Endothelial cell (in vitro differentiated cells): ENCODE data around the gene STX4. TPM values are rescaled to one million over a fixed set of nuclear protein-coding genes. Genes with fewer than 3 reads are reported as not detected.

Experiments used
- DNase-seq: peaks from one replicate; pipeline ENCODE4 v3.0.0; 2021; ENCODE audit warnings: low spot score
- H3K27ac Mint-ChIP-seq: one replicate; pipeline ENCODE4 v1.8.0; 2021; ENCODE audit warnings: mixed read lengths, inconsistent platforms; ENCODE audit not compliant: unreplicated experiment
- H3K27me3 Mint-ChIP-seq: one replicate; pipeline ENCODE4 v1.8.0; 2021; ENCODE audit warnings: mild to moderate bottlenecking, moderate library complexity, mixed read lengths, inconsistent platforms; ENCODE audit not compliant: unreplicated experiment
- H3K36me3 Mint-ChIP-seq: one replicate; pipeline ENCODE4 v1.8.0; 2021; ENCODE audit warnings: mild to moderate bottlenecking, low read depth, mixed read lengths, inconsistent platforms; ENCODE audit not compliant: unreplicated experiment
- H3K4me1 Mint-ChIP-seq: one replicate; pipeline ENCODE4 v1.8.0; 2021; ENCODE audit warnings: mild to moderate bottlenecking, mixed read lengths, inconsistent platforms; ENCODE audit not compliant: unreplicated experiment
- H3K4me3 Mint-ChIP-seq: one replicate; pipeline ENCODE4 v1.8.0; 2021; ENCODE audit warnings: mild to moderate bottlenecking, mixed read lengths, inconsistent platforms; ENCODE audit not compliant: unreplicated experiment
- H3K9me3 Mint-ChIP-seq: one replicate; pipeline ENCODE4 v1.8.0; 2021; ENCODE audit warnings: mixed read lengths, inconsistent platforms; ENCODE audit not compliant: unreplicated experiment
- total RNA-seq: library from RNA; stranded (reverse); fragmentation: NEBNext Ultra II Directional; extraction: Animal tissue kit (Norgen Biotek cat#: 25700); gene quantifications from one replicate; pipeline ENCODE4 v1.2.1, GENCODE V29; 2021; ENCODE audit not compliant: unreplicated experiment
- TF ChIP-seq, protein P1 (sequence below): fragments of 200-600 bp; sonication (generic); IDR thresholded peaks from one replicate; pipeline ENCODE4 v1.5.0; 2021; ENCODE audit warnings: antibody characterized with exemption; ENCODE audit not compliant: unreplicated experiment

STX4 gene
- total RNA-seq, 1 donor from 2014 or later, result 74.2 TPM

DNA sequence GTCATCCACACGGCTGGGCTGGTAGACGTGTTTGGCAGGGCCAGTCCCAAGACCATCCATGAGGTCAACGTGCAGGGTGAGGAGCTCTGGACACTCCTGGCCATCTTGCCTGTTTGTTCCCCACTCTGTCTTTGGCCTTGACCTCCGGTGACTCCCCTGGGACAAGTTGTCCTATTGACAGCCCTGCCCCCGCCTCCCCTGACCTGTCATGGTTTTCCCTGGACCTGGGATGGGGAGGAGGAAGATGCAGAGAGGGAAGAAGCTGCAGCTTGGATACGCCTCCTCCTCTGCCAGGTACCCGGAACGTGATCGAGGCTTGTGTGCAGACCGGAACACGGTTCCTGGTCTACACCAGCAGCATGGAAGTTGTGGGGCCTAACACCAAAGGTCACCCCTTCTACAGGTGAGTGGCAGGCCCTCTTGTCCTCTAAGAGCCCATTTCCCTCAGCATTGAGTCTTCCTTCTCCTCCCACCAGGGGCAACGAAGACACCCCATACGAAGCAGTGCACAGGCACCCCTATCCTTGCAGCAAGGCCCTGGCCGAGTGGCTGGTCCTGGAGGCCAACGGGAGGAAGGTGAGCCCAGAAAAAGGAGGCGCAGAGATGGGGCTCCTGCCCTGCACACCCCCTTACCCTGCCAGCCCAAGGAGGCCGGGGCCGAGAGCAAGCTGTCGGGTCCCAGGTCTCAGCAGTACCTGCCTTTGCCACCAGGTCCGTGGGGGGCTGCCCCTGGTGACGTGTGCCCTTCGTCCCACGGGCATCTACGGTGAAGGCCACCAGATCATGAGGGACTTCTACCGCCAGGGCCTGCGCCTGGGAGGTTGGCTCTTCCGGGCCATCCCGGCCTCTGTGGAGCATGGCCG, 47.0 kb upstream of the STX4 start:
- H3K4me3 Mint-ChIP-seq, result no peak overlapping the region
- H3K36me3 Mint-ChIP-seq, result peaks cover 9% of the 10 kb centered on the region
- no peaks in the 10 kb centered on the region for H3K9me3 Mint-ChIP-seq
- DNase-seq, result no peak
- H3K4me1 Mint-ChIP-seq, result no peaks in the 10 kb centered on the region
- TF ChIP-seq, protein P1, sequence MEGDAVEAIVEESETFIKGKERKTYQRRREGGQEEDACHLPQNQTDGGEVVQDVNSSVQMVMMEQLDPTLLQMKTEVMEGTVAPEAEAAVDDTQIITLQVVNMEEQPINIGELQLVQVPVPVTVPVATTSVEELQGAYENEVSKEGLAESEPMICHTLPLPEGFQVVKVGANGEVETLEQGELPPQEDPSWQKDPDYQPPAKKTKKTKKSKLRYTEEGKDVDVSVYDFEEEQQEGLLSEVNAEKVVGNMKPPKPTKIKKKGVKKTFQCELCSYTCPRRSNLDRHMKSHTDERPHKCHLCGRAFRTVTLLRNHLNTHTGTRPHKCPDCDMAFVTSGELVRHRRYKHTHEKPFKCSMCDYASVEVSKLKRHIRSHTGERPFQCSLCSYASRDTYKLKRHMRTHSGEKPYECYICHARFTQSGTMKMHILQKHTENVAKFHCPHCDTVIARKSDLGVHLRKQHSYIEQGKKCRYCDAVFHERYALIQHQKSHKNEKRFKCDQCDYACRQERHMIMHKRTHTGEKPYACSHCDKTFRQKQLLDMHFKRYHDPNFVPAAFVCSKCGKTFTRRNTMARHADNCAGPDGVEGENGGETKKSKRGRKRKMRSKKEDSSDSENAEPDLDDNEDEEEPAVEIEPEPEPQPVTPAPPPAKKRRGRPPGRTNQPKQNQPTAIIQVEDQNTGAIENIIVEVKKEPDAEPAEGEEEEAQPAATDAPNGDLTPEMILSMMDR, result no peak
- no peak overlapping the region for H3K27ac Mint-ChIP-seq
- H3K27me3 Mint-ChIP-seq, result peaks cover 16% of the 10 kb centered on the region

DNA sequence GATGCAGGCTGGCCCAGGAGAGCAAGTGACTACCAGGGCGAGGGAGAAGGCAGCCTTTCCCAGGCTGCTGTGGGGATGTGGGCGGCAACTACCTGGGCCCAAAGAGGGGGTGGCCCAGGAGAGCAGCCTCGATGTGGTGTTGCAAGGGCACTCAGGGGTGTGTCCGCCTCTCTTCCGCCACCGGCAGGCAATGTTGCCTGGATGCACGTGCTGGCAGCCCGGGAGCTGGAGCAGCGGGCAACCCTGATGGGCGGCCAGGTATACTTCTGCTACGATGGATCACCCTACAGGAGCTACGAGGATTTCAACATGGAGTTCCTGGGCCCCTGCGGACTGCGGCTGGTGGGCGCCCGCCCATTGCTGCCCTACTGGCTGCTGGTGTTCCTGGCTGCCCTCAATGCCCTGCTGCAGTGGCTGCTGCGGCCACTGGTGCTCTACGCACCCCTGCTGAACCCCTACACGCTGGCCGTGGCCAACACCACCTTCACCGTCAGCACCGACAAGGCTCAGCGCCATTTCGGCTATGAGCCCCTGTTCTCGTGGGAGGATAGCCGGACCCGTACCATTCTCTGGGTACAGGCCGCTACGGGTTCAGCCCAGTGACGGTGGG, 45.7 kb upstream of the STX4 start:
- Mint-ChIP-seq H3K4me1 (no peaks in the 10 kb centered on the region), H3K9me3 (no peaks in the 10 kb centered on the region), H3K36me3 (peaks cover 2% of the 10 kb centered on the region), H3K27ac (no peak overlapping the region), H3K4me3 (no peak overlapping the region), H3K27me3 (peaks cover 10% of the 10 kb centered on the region)
- no peak for DNase-seq
- TF ChIP-seq, protein P1, result no peak

DNA sequence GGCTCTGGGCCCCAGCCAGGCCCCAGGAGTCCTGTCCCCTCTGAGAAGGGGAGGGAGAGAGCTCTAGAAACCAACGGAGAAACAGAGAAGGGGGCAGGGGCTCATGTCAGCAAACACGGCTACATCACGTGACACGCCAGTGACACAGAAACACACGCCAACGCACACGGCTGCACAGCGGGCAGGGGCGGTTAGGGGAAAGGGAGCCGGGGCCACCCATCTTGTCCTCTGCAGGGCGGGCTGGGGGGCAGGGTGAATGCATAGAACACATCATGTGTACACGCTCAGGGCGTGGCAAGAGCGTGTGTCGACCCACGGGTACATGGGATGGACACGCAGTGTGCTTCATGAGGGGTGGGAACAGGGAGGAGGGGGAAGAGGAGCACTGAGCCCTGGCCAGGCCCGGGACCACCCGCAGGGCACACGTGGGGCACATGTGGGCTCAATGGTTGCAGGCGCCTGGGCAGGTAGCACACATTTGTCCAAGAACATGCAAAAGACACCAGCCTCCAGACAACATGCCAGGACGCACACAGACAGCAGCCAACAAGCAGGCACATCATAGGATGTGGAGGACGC, 43.8 kb upstream of the STX4 start:
- Mint-ChIP-seq H3K4me1 (no peaks in the 10 kb centered on the region), H3K9me3 (no peaks in the 10 kb centered on the region), H3K36me3 (no peaks in the 10 kb centered on the region), H3K27me3 (peaks cover 7% of the 10 kb centered on the region), H3K4me3 (no peak overlapping the region), H3K27ac (no peak overlapping the region)
- no peak for DNase-seq
- TF ChIP-seq, protein P1, result no peak

DNA sequence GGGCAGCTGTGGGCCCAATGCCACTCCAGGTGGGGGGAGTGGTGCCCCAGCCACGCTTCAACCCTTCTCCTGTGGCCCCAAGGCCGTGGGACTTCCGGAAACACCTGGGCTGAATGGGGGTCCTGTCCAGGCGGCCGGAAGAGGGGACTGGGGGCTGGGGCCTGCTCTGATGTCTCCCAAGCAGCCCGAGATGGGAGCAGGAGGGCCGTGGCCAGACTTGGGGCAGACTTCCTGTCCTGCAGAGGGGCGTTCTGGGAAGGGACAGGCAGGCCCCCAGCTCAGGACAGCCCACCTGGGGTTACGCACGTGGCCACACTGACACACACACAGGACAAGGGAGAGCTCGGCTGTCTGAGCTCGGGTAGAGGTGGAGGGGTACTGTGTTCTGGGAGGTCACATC, 43.3 kb upstream of the STX4 start:
- DNase-seq, result no peak
- Mint-ChIP-seq H3K36me3 (no peaks in the 10 kb centered on the region), H3K9me3 (no peaks in the 10 kb centered on the region), H3K27ac (no peak overlapping the region), H3K4me3 (no peak overlapping the region), H3K27me3 (peaks cover 8% of the 10 kb centered on the region), H3K4me1 (no peaks in the 10 kb centered on the region)
- TF ChIP-seq, protein P1, result no peak

DNA sequence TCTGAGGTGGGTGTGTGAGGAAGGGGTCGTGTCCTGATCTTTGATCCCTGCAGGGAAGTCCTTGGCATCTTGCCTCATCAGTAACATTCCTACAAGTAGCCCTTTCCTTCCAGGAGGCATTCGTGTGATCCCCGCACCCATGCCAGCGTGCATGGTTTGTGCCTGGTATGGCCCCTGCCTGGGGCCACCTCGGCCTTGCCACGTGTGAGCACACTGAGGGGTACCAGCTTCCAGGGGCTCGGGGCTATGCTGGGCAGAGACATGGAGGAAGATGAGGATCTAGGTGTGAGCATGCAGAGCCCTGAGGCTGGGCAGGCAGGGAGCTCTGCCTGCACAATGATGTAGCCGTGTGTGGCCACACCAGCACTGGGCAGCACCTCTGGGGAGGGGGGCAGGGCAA, 42.3 kb upstream of the STX4 start:
- no peaks in the 10 kb centered on the region for H3K9me3 Mint-ChIP-seq
- H3K4me3 Mint-ChIP-seq, result peak overlapping the region; percentile 21
- no peaks in the 10 kb centered on the region for H3K4me1 Mint-ChIP-seq
- no peaks in the 10 kb centered on the region for H3K36me3 Mint-ChIP-seq
- H3K27ac Mint-ChIP-seq, result no peak overlapping the region
- TF ChIP-seq, protein P1, result no peak
- peaks cover 8% of the 10 kb centered on the region for H3K27me3 Mint-ChIP-seq
- DNase-seq, result no peak
